GM18498 (cell line): ENCODE measurements around the gene CETN3.
"Not testable (repeated sequence)": the region's sequence is repeated elsewhere in the genome, so short reads cannot be mapped to it uniquely, and the experiment has no call there.

Experiments used
- ATAC-seq: cut with Tn5 transposase; IDR thresholded peaks from one replicate; pipeline ENCODE4 v1.9.1; 2021; ENCODE audit warnings: mild to moderate bottlenecking, moderate library complexity; ENCODE audit not compliant: unreplicated experiment

CETN3 gene

GRCh38 chr5:90384389-90384788, 25.2 kb downstream of the CETN3 start:
- ATAC-seq, result no peak

DNA sequence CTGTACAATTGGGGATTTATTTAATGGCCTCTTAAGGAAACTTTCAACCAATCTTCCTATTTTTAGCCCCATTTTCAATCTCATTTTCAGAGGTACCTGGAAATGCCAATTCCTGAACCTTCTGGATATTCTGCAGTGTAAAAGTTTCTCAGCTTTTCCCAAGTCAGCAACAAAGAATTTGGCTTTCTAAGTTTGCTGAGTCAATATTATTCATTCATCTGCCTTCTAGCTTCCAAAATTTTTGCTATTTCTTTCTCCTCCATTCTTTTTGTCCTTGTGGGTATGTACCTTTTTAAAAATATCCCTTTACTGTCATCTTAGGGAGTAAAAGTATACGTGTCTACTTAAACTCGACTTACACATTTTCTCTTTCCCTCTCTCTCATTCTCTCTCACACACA, 25.7 kb downstream of the CETN3 start:
- no peak for ATAC-seq

GRCh38 chr5:90381213-90381929, 28.2 kb downstream of the CETN3 start:
- ATAC-seq, result no peak

DNA sequence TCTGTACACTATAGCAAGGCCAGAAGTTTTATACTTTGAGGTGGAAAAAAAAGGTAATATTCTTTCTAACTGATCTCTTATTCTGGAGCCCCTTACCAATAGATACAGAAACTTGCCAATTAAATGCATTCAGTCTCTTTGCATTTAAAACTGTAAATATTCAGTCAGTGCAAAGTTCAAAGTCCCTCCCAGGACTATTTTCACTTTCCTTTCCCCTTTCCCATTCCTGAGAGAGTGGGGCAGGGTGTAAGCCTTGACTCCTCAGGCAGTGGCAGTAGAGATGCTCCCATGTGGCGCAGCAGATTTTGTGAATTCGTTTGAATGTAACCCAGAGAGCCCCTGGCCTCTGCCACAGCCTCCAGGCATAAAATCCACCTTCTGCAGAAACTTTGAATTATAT, 29.9 kb downstream of the CETN3 start:
- ATAC-seq, result no peak

DNA sequence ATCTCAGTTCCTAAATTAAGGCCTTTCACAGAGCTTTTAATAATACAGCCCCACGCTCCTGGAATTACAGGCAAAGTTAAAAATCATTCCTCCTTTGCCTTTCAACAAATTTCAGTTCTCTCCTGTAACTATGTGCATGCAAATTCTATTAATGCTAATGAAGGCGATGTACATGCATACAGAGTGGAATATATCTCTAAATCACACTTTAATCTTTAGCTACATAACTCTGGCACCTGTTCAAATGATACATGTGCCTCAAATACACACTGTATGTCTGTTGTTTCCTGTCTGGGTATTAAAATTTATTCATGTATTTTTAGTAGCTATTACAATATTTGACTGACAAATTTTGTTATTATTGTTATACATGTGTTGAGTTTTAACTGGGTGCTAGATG, 30.8 kb downstream of the CETN3 start:
- ATAC-seq, result no peak

DNA sequence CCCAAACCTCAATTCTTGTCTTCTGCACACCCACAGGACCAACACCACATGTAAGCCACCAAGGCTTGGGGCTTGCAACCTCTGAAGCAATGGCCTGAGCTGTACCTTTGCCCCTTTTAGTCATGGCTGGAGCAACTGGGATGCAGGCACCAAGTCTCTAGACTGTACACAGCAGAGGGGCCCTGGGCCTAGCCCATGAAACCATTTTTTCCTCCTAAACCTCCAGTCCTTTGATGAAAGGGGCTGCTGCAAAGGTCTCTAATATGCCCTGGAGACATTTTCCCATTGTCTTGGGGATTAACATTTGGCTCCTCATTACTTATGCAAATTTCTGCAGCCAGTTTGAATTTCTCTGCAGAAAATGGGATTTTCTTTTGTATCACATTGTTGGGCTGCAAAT, 38.3 kb downstream of the CETN3 start:
- not testable (repeated sequence) for ATAC-seq

DNA sequence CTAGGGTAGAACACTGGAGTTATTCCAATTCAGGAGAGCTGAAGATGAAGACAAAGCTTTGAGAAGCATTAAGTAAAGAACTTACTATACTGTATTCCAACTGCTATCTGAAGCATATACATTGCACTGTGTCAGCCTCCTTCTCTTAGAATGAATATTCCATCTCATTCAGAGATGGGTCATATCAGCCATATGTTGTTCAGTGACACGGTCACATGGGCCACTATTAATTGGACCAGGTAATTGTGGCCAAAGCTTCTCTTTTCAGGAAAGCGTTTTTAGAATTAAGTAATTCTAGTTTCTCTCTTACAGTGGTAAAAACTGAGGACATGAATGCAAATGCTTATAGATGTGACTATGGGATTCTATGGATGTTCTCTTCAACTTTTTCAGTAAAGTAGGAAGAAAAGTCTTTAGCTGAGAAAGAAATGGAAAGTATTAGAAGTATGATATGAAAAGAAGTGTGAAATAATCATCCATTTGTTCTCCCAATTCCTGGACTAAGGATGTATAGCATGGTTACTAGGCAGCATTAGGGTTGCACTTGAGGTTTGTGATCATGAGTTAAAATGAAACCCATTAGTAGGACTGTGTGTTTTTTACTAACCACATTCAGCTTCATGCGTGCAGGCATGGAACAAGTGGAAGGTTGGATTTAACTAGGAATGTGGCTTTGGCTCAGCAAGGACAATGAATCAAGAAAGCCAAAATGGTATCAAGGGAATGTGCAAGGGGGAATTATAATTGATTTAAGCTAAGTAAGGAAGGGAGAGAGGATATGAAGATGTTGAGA, 40.9 kb downstream of the CETN3 start:
- ATAC-seq, result peak; percentile 71

- no peak for ATAC-seq
Observed at GRCh38 chr5:90367879-90368278, 41.7 kb downstream of the CETN3 start.

DNA sequence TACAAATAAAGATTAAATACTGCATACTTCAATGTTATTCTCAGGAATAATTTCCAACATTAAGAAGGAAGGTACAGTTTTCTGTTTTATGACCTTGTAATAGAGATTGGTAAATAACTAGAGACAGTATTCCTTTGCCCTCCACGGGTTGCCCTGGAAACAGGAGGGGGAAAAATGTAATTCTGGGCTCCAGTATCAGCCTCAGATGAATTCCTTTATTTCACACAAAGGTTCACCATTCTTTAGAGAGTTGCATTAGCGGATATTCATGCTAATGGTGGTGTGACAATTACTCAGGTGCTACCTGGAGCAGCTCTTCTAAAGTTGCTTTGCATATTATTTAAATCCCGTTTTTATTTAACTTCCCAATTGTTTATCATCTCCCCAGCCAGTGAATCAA, 42.6 kb downstream of the CETN3 start:
- ATAC-seq, result no peak

GRCh38 chr5:90365328-90365727, 44.2 kb downstream of the CETN3 start:
- ATAC-seq, result no peak

DNA sequence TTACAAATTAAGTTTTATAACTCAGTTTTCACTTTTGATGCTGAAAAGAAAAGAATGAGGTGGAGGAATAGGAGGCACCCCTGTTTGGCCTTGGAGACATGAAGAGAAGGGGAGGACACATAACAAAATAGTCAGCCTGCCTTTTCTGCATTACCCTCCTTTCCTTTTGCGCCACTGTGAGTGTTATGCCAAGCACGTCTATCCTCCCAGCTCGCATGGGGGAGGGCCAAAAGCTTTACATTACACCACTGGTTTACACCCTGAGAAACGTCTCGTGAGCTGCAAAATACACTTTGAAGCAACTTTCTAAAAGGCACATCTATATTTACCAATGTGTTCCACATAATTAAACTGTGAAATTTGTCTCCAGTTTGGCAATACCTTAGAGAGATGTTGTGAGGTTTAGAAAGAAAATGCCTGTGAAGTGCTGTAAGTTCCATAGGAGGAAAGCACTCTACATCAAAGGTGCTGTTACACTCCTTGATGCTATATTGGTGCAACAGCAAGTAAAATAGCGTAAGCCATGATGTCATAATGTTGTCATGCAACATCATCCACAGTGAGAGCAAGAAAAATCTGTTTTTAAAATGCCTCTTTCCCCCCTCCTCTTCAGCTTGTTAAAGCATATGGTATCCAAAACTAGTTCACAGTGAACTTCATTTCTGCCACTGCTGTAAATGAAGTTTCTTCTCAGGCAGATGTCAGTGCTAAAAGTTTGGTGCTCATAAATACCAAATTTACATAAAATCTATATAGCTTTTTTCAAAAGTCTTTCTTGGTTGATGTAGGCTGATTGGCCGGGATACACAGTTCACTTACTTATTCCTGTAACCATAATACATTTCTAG, 50.3 kb downstream of the CETN3 start:
- ATAC-seq, result no peak

GRCh38 chr5:90356622-90357021, 52.9 kb downstream of the CETN3 start:
- no peak for ATAC-seq

- no peak for ATAC-seq
Observed at GRCh38 chr5:90356176-90356575, 53.4 kb downstream of the CETN3 start.

DNA sequence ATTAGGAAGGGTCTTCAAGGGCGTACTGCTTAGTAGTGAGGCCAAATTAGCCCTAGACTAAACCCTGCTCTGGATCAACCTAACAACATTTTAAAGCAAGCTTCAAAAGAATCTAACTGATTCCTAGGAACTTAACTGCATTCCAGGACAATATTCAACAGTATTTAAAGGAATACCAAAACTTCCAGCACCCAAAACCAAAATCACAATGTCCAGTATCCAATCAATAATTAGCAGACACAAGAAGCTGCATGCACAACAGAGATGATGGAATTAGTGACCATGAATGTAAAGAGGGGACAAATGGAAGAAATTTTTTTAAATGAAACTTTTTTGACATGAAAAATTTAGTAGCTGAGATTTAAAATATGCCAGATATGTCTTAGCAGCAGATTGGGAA, 53.9 kb downstream of the CETN3 start:
- ATAC-seq, result no peak

DNA sequence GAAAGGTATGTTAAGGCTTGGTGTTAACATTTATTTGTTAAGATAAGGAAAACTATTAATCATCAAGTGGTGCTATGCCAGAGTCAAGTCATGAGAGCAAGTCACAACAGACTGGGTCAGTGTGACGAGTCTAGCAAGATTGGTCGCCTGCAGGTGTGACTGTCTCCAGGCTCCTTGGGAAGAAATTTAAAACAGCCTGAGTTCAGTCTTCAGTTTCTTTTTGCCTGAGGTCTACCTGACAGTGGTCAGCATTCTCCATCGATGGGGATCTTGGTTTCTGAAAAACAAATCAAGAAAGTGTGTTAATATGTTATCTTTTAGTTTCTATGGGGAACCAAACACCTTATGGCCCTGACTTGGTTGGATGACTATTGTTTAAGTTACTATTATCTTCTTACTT, 56.3 kb downstream of the CETN3 start:
- peak; percentile 64 for ATAC-seq

GRCh38 chr5:90351101-90351500, 58.5 kb downstream of the CETN3 start:
- no peak for ATAC-seq

DNA sequence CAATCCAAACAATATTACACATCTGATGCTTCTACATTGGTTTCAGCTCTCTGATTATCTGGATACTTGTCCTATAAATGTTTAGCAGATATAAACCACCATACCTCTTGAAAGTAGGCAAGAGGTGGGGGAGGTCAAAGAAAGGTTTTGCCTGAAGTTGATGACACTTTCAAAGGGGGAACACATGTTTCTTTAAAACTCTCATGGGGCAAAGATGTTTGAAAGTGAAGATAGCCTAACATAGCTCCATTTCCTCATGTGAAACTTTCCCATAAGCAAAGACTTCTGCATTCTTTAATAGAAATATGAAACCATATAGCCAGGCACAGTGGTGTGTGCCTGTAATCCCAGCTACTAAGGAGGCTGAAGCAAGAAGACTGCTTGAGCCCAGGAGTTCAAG, 62.1 kb downstream of the CETN3 start:
- no peak for ATAC-seq

GRCh38 chr5:90345684-90346083, 63.9 kb downstream of the CETN3 start:
- ATAC-seq, result no peak

DNA sequence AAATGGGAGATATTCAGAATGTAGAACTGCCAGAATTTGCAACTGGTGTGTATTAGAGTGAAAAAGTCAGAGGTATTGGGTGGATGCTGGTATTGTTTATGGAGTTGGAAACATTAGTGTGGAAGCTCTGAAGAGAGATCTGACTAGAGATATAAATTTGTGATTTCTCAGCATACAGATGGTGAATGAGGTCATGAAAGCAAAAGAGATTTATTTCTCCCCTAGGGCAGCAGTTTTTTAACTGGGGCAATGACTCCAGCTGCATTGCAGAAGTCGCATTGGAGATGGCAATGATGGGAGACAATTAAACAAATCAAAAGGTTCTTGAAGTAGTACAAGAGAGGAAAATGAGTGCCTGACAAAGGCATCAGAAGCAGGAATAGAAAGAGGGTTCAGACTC, 64.9 kb downstream of the CETN3 start:
- ATAC-seq, result no peak

- not testable (repeated sequence) for ATAC-seq
Observed at GRCh38 chr5:90343731-90344130, 65.8 kb downstream of the CETN3 start.

DNA sequence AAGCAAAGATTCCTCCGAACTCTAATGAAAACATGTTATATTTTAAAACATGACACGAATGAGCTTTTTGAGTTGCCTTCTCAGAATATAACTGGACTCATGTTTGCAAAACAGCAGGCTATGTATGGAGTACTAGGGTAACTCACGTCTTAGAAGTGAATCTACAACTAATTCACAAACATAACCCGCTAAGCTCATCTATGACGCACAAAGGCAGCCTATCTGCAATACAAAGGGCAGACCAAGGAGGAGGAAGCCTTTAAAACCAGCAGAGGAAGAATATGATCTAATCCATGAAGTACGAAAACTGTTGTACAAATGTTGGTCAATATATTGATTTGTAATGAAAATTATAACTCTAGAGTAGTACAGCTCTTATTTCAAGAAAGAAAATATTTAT, 67.0 kb downstream of the CETN3 start:
- ATAC-seq, result no peak
